KMS-11 (cell line): Measurements from ENCODE around the gene FNDC8.

Experiments used
- H2AFZ ChIP-seq: fragments of 200-600 bp; sonication (generic); 2 replicates; pipeline ENCODE4 v1.6.1; 2016; ENCODE audit warnings: antibody characterized with exemption, mixed run types, low read depth
- H3K27ac ChIP-seq: fragments of 200-600 bp; sonication (generic); 2 replicates; pipeline ENCODE4 v1.6.1; 2016; ENCODE audit warnings: mild to moderate bottlenecking, mixed run types
- H3K27me3 ChIP-seq: fragments of 200-600 bp; sonication (generic); 2 replicates; pipeline ENCODE4 v1.6.1; 2017; ENCODE audit warnings: mild to moderate bottlenecking, low read depth, mixed run types, moderate library complexity; ENCODE audit not compliant: insufficient read depth
- H3K36me3 ChIP-seq: fragments of 200-600 bp; sonication (generic); 2 replicates; pipeline ENCODE4 v1.6.1; 2017; ENCODE audit warnings: mild to moderate bottlenecking, mixed run types; ENCODE audit not compliant: insufficient read depth
- H3K4me1 ChIP-seq: fragments of 200-600 bp; sonication (generic); 2 replicates; pipeline ENCODE4 v1.6.1; 2016; ENCODE audit warnings: mild to moderate bottlenecking, low read depth, mixed run types; ENCODE audit not compliant: poor library complexity, severe bottlenecking
- H3K4me2 ChIP-seq: fragments of 200-600 bp; sonication (generic); 2 replicates; pipeline ENCODE4 v1.7.0; 2016; ENCODE audit warnings: mild to moderate bottlenecking, mixed run types
- H3K4me3 ChIP-seq: fragments of 200-600 bp; sonication (generic); IDR thresholded peaks from 2 replicates; pipeline ENCODE4 v1.6.1; 2017; ENCODE audit warnings: low read depth, low read length, mixed read lengths; ENCODE audit not compliant: insufficient read depth
- H3K79me2 ChIP-seq: fragments of 200-600 bp; sonication (generic); 2 replicates; pipeline ENCODE4 v1.6.1; 2016; ENCODE audit warnings: low read depth, mixed run types; ENCODE audit not compliant: insufficient read depth
- H3K9ac ChIP-seq: fragments of 200-600 bp; sonication (generic); 2 replicates; pipeline ENCODE4 v1.6.1; 2016; ENCODE audit warnings: mild to moderate bottlenecking, mixed run types
- H4K20me1 ChIP-seq: fragments of 200-600 bp; sonication (generic); 2 replicates; pipeline ENCODE4 v1.6.1; 2016; ENCODE audit warnings: mild to moderate bottlenecking, mixed run types; ENCODE audit not compliant: insufficient read depth
- TF ChIP-seq, protein P1 (sequence below): fragments of 200-600 bp; sonication (generic); conservative IDR thresholded peaks from 2 replicates; pipeline ENCODE4 v1.6.1; 2017; ENCODE audit warnings: low read depth, mild to moderate bottlenecking, antibody characterized with exemption, low read length, moderate library complexity, mixed read lengths

Gene FNDC8

GRCh38 chr17:35082073-35082657 lies 39.2 kb upstream of the FNDC8 start:
- Histone ChIP-seq H3K9ac (peak overlapping the region; percentile 33; the same call in 1 of the 2 replicates), H3K27me3 (no peaks in the 10 kb centered on the region), H3K4me3 (no peak overlapping the region), H2AFZ (no peak overlapping the region), H4K20me1 (no peaks in the 10 kb centered on the region), H3K4me1 (peaks cover 92% of the 10 kb centered on the region), H3K4me2 (peak overlapping the region; percentile 74), H3K79me2 (peaks cover 71% of the 10 kb centered on the region; the same call in 1 of the 2 replicates), H3K36me3 (no peaks in the 10 kb centered on the region), H3K27ac (peak overlapping the region; percentile 86)
- TF ChIP-seq, protein P1, sequence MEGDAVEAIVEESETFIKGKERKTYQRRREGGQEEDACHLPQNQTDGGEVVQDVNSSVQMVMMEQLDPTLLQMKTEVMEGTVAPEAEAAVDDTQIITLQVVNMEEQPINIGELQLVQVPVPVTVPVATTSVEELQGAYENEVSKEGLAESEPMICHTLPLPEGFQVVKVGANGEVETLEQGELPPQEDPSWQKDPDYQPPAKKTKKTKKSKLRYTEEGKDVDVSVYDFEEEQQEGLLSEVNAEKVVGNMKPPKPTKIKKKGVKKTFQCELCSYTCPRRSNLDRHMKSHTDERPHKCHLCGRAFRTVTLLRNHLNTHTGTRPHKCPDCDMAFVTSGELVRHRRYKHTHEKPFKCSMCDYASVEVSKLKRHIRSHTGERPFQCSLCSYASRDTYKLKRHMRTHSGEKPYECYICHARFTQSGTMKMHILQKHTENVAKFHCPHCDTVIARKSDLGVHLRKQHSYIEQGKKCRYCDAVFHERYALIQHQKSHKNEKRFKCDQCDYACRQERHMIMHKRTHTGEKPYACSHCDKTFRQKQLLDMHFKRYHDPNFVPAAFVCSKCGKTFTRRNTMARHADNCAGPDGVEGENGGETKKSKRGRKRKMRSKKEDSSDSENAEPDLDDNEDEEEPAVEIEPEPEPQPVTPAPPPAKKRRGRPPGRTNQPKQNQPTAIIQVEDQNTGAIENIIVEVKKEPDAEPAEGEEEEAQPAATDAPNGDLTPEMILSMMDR = no peak

GRCh38 chr17:35083071-35083470 lies 38.3 kb upstream of the FNDC8 start:
- Histone ChIP-seq H3K27me3 (no peaks in the 10 kb centered on the region), H3K27ac (peak overlapping the region; percentile 86), H3K9ac (no peak overlapping the region; the same call in 1 of the 2 replicates), H3K36me3 (no peaks in the 10 kb centered on the region), H4K20me1 (no peaks in the 10 kb centered on the region), H3K4me3 (no peak overlapping the region), H3K4me1 (peaks cover 91% of the 10 kb centered on the region), H3K4me2 (peak overlapping the region; percentile 74; the same call in 1 of the 2 replicates), H3K79me2 (peaks cover 73% of the 10 kb centered on the region; the same call in 1 of the 2 replicates), H2AFZ (no peak overlapping the region)
- TF ChIP-seq, protein P1 = no peak

DNA sequence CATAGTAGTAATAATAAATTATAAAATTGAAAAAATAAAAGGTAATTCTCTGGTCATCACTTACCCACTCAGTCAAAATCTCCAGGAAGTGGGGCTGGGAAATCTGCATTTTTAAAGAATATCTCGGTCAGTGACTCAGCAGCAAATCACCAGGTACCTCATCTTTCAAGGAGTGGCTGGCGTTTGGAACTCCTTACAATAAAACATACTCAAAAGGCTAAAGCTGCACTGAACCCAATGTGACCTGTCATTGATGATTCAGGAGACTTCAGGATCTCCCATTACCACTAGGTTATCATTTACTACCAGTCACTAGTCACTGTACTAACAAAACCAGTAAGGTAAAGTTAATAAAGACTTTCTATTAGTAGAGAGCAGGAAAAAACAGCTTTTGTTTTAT lies 36.4 kb upstream of the FNDC8 start:
- no peak overlapping the region for H3K4me2 ChIP-seq

GRCh38 chr17:35086164-35086563 lies 35.3 kb upstream of the FNDC8 start:
- H3K27ac ChIP-seq = no peak overlapping the region
- H3K4me2 ChIP-seq = peak overlapping the region; percentile 55; the same call in 1 of the 2 replicates
- no peak overlapping the region for H3K9ac ChIP-seq
- H3K4me3 ChIP-seq = no peak overlapping the region
- H3K79me2 ChIP-seq = peaks cover 51% of the 10 kb centered on the region; the same call in 1 of the 2 replicates
- H3K27me3 ChIP-seq = no peaks in the 10 kb centered on the region
- peaks cover 67% of the 10 kb centered on the region for H3K4me1 ChIP-seq
- TF ChIP-seq, protein P1 = no peak
- no peaks in the 10 kb centered on the region for H3K36me3 ChIP-seq
- H2AFZ ChIP-seq = no peak overlapping the region
- no peaks in the 10 kb centered on the region for H4K20me1 ChIP-seq

More for the DNA sequence above, 36.4 kb upstream of the FNDC8 start:
- Histone ChIP-seq H3K4me1 (peaks cover 78% of the 10 kb centered on the region), H3K27me3 (no peaks in the 10 kb centered on the region), H3K4me3 (no peak overlapping the region), H3K79me2 (peaks cover 54% of the 10 kb centered on the region; the same call in 1 of the 2 replicates), H3K36me3 (no peaks in the 10 kb centered on the region), H4K20me1 (no peaks in the 10 kb centered on the region), H3K9ac (no peak overlapping the region), H3K27ac (no peak overlapping the region), H2AFZ (no peak overlapping the region)
- TF ChIP-seq, protein P1 = no peak
